ENCODE data around the gene ADARB2.
A peak's percentile ranks its signal among the peaks of the same experiment; 100 is the strongest.
"Not testable (repeated sequence)": the region's sequence is repeated elsewhere in the genome, so short reads cannot be mapped to it uniquely, and the experiment has no call there.

The ADARB2 gene

GRCh38 chr10:1538531-1539061 is 198.7 kb downstream of the ADARB2 start:
- no peak for DNase-seq

GRCh38 chr10:1538121-1538520 is 199.2 kb downstream of the ADARB2 start:
- DNase-seq, result no peak

- DNase-seq, result not testable (repeated sequence)
These were observed 199.9 kb downstream of the ADARB2 start for GRCh38 chr10:1537449-1537848.

- DNase-seq, result no peak
These were observed 201.0 kb downstream of the ADARB2 start for GRCh38 chr10:1536341-1536740.

GRCh38 chr10:1535301-1535965 is 201.9 kb downstream of the ADARB2 start:
- no peak for DNase-seq

GRCh38 chr10:1534820-1535219 is 202.5 kb downstream of the ADARB2 start:
- DNase-seq, result no peak

- DNase-seq, result no peak
These were observed 204.7 kb downstream of the ADARB2 start for GRCh38 chr10:1532636-1533035.

- no peak for DNase-seq
These were observed 205.3 kb downstream of the ADARB2 start for GRCh38 chr10:1531883-1532597.

GRCh38 chr10:1530871-1531517 is 206.3 kb downstream of the ADARB2 start:
- DNase-seq, result no peak

GRCh38 chr10:1529806-1530413 is 207.4 kb downstream of the ADARB2 start:
- DNase-seq, result no peak

- DNase-seq, result no peak
These were observed 209.4 kb downstream of the ADARB2 start for GRCh38 chr10:1527951-1528350.

GRCh38 chr10:1526436-1527055 is 210.8 kb downstream of the ADARB2 start:
- peak in 1 of 2 experiments; percentile 16 for DNase-seq

GRCh38 chr10:1525354-1526162 is 211.8 kb downstream of the ADARB2 start:
- DNase-seq, result no peak

- no peak for DNase-seq
These were observed 212.8 kb downstream of the ADARB2 start for GRCh38 chr10:1524540-1524939.

GRCh38 chr10:1523221-1523620 is 214.1 kb downstream of the ADARB2 start:
- DNase-seq, result no peak

GRCh38 chr10:1522237-1522636 is 215.1 kb downstream of the ADARB2 start:
- DNase-seq, result no peak

GRCh38 chr10:1521741-1522140 is 215.6 kb downstream of the ADARB2 start:
- DNase-seq, result no peak

GRCh38 chr10:1520909-1521565 is 216.3 kb downstream of the ADARB2 start:
- DNase-seq, result no peak

GRCh38 chr10:1519391-1519790 is 217.9 kb downstream of the ADARB2 start:
- DNase-seq, result no peak

GRCh38 chr10:1517684-1518083 is 219.6 kb downstream of the ADARB2 start:
- no peak for DNase-seq

GRCh38 chr10:1516492-1517165 is 220.7 kb downstream of the ADARB2 start:
- DNase-seq, result no peak

All from NCI-H524 (cell line).